Upper lobe of left lung (tissue), 6 donors: ENCODE measurements around the gene DPP4. TPM values are rescaled to one million over a fixed set of nuclear protein-coding genes. Genes with fewer than 3 reads are reported as not detected.
"Not testable (repeated sequence)": the region's sequence is repeated elsewhere in the genome, so short reads cannot be mapped to it uniquely, and the experiment has no call there.

Experiments
- ATAC-seq, 2 donors: fragments of 200-7000 bp; cut with Tn5 transposase; one replicate each; pipeline ENCODE4 v1.9.1; 2022; ENCODE audit warnings: mild to moderate bottlenecking in 2 of 2, moderate library complexity in 2 of 2; ENCODE audit not compliant: low FRiP score in 2 of 2
- DNase-seq, 2 donors: peaks; one replicate each; pipeline ENCODE4 v3.0.0-alpha.2; 2019 to 2020
- H3K27ac ChIP-seq, 4 donors: fragments of 200-600 bp; sonication (generic); one replicate each; pipeline ENCODE4 v1.5.1; 2016 to 2019
- H3K27me3 ChIP-seq, 4 donors: fragments of 200-600 bp; sonication (generic); one replicate each; pipeline ENCODE4 v1.5.1; 2017 to 2019
- H3K36me3 ChIP-seq, 4 donors: fragments of 200-600 bp; sonication (generic); one replicate each; pipeline ENCODE4 v1.5.1; 2016 to 2019
- H3K4me1 ChIP-seq, 4 donors: fragments of 200-600 bp; sonication (generic); one replicate each; pipeline ENCODE4 v1.5.1; 2018 to 2019
- H3K4me3 ChIP-seq, 4 donors: fragments of 200-600 bp; sonication (generic); one replicate each; pipeline ENCODE4 v1.5.1; 2017 to 2019; ENCODE audit warnings: mild to moderate bottlenecking in 2 of 4, moderate library complexity in 1 of 4
- H3K9me3 ChIP-seq, 4 donors: fragments of 200-600 bp; sonication (generic); one replicate each; pipeline ENCODE4 v1.5.1; 2018 to 2019
- CTCF ChIP-seq, 6 experiments: fragments of 450-650 bp in 4 of 6; fragments of 200-600 bp in 2 of 6; sonication (generic) in 2 of 6; IDR thresholded peaks; one replicate each; pipeline ENCODE4 v1.5.1; 2016 to 2019; ENCODE audit warnings: antibody characterized with exemption in 6 of 6
- EP300 ChIP-seq, 4 donors: sonication (generic); formaldehyde crosslinking; IDR thresholded peaks; one replicate each; pipeline ENCODE4 v1.5.1; 2017; ENCODE audit warnings: antibody characterized with exemption in 4 of 4, control low read depth in 2 of 4
- POLR2A ChIP-seq, 4 donors: fragments of 450-650 bp; IDR thresholded peaks; one replicate each; pipeline ENCODE4 v1.5.1; 2016 to 2017; ENCODE audit warnings: antibody characterized with exemption in 4 of 4, mild to moderate bottlenecking in 2 of 4
- POLR2AphosphoS5 ChIP-seq, 2 donors: sonication (generic); formaldehyde crosslinking; IDR thresholded peaks; one replicate each; pipeline ENCODE4 v1.5.1; 2017; ENCODE audit warnings: antibody characterized with exemption in 2 of 2
- WGBS, 2 donors: methylation state at CpG; one replicate each; pipeline ENCODE4 v1.1.5; 2017 to 2018; 5-methylcytosine and 5-hydroxymethylcytosine counted together
- total RNA-seq, 6 donors: library from RNA; depleted of rRNA in 4 of 6; stranded (reverse); fragments of >200 nt in 4 of 6; gene quantifications; one replicate each; pipeline versions ENCODE4 v1.1.0 to v1.2.1, GENCODE V29; 2016 to 2021
- donor health status: DM: no; HTN: no; CAD: no; lungs with moderate emphysema.
- donor health status: DM: no; HTN: yes; CAD: no; lungs with severe emphysema.

The DPP4 gene
- total RNA-seq, 6 donors from 2014 or later, result 16.4 to 77.3 (median 27.5) TPM

DNA sequence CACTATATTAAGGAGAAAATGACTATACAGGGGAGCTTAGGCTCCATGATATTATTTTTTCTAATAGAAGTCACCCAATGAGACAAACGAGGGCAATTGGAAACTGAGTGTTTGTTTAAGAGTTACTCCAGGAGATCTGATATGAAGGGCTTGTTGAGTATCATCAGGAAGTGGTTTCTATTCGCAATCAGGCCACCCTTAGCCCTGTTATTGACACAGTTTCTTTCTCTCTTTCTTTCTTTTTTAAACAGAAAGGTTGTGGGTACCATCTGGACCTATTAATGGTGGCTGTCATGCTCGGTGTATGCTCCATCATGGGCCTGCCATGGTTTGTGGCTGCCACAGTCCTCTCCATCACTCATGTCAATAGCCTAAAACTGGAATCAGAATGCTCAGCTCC is 117.3 kb downstream of the DPP4 start:
- DNase-seq (no peak), ATAC-seq (no peak)
- Histone ChIP-seq H3K27me3 (no peaks in the 10 kb centered on the region), H3K9me3 (no peaks in the 10 kb centered on the region), H3K36me3 (no peaks in the 10 kb centered on the region), H3K4me1 (no peaks in the 10 kb centered on the region), H3K4me3 (no peak overlapping the region), H3K27ac (no peak overlapping the region)
- WGBS, 2 donors, result 29 to 33% methylated on average over 3 of the region's 3 CpGs
- TF ChIP-seq POLR2AphosphoS5 (IDR thresholded peaks at IDR 0.05), result no peak
- TF ChIP-seq EP300 (IDR thresholded peaks at IDR 0.05), result no peak
- TF ChIP-seq CTCF (IDR thresholded peaks at IDR 0.05), result no peak
- TF ChIP-seq POLR2A (IDR thresholded peaks at IDR 0.05), result no peak

DNA sequence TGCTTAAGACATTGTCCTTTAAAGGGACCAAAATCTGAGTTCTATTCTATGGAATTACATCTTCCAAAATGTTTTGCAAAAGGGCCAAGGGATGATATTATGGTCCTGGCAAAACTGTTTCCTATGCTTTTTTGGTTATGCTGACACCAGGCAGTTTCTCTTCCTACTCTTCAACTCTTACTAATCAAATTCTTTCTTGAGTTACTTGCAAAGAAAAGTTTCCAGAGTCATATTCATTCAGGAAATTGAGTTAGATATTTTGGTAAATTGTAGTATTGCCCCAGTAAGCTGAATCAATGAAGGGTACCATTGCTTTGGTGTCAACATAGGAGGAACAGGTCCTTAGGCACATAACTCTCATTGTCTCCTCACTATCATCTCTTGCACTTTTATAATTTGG is 118.8 kb downstream of the DPP4 start:
- Histone ChIP-seq H3K27me3 (no peaks in the 10 kb centered on the region), H3K36me3 (no peaks in the 10 kb centered on the region), H3K4me1 (no peaks in the 10 kb centered on the region), H3K4me3 (no peak overlapping the region), H3K9me3 (no peaks in the 10 kb centered on the region), H3K27ac (no peak overlapping the region)
- ATAC-seq, result no peak
- DNase-seq, result no peak
- TF ChIP-seq POLR2AphosphoS5 (IDR thresholded peaks at IDR 0.05) (no peak), POLR2A (IDR thresholded peaks at IDR 0.05) (no peak), EP300 (IDR thresholded peaks at IDR 0.05) (no peak), CTCF (IDR thresholded peaks at IDR 0.05) (no peak)

DNA sequence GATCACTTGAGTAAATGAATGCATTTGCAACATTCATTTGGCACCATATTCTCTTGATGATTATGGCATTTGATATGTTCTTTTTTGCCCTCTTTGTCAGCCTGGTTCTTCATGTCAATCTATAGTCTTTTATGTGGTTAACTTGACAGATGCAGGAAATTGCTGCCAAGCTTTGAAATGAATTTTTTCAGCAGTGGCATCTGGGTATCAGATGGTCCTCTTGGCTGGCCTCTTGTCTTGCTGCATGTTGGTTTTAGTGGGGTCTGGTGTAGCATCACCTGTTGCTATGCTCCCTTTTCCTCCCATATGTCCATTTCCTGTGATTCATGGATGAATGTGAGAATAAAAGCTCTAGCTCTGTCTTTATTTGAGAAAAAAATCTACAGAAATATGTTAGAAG is 119.9 kb downstream of the DPP4 start:
- Histone ChIP-seq H3K27me3 (no peaks in the 10 kb centered on the region), H3K9me3 (no peaks in the 10 kb centered on the region), H3K27ac (no peak overlapping the region), H3K4me3 (no peak overlapping the region), H3K4me1 (no peaks in the 10 kb centered on the region), H3K36me3 (no peaks in the 10 kb centered on the region)
- ATAC-seq (no peak), DNase-seq (no peak)
- TF ChIP-seq CTCF (IDR thresholded peaks at IDR 0.05) (no peak), POLR2AphosphoS5 (IDR thresholded peaks at IDR 0.05) (no peak), POLR2A (IDR thresholded peaks at IDR 0.05) (no peak), EP300 (IDR thresholded peaks at IDR 0.05) (no peak)

DNA sequence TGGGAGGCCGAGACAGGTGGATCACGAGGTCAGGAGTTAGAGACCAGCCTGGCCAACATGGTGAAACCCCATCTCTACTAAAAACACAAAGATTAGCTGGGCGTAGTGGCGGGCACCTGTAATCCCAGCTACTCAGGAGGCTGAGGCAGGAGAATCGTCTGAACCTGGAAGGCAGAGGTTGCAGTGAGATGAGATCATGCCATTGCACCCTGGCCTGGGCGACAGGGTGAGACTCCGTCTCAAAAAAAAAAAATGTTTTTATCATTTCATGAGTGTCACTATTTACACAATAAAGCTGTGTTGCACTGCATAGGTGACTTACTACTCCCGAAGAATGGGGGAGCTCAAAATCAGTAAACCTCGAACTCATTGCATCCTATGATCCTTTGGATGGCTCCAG is 120.6 kb downstream of the DPP4 start:
- not testable (repeated sequence) for H3K27ac ChIP-seq, H3K4me3 ChIP-seq, H3K4me1 ChIP-seq, H3K9me3 ChIP-seq, H3K36me3 ChIP-seq, ATAC-seq, H3K27me3 ChIP-seq, DNase-seq
- 77 to 90% methylated on average over 9 of the region's 9 CpGs for WGBS, 2 donors

- no peak overlapping the region for H3K27ac ChIP-seq
- no peaks in the 10 kb centered on the region for H3K27me3 ChIP-seq
- H3K9me3 ChIP-seq, result no peaks in the 10 kb centered on the region
- DNase-seq (no peak), ATAC-seq (no peak)
- WGBS, 2 donors, result 82 to 88% methylated on average over 4 of the region's 4 CpGs
- no peak overlapping the region for H3K4me3 ChIP-seq
- TF ChIP-seq EP300 (IDR thresholded peaks at IDR 0.05), result no peak
- TF ChIP-seq POLR2AphosphoS5 (IDR thresholded peaks at IDR 0.05), result no peak
- no peak for TF ChIP-seq POLR2A (IDR thresholded peaks at IDR 0.05)
- no peak for TF ChIP-seq CTCF (IDR thresholded peaks at IDR 0.05)
- H3K4me1 ChIP-seq, result no peaks in the 10 kb centered on the region
- H3K36me3 ChIP-seq, result no peaks in the 10 kb centered on the region
These were observed 121.2 kb downstream of the DPP4 start for GRCh38 chr2:161952783-161953191.
